ENCODE data around the gene EMILIN3.

EMILIN3 gene

GRCh38 chr20:41391587-41392001 lies 25.0 kb upstream of the EMILIN3 start:
- DNase-seq = no peak

GRCh38 chr20:41390889-41391288 lies 24.3 kb upstream of the EMILIN3 start:
- DNase-seq = no peak

GRCh38 chr20:41387444-41387851 lies 20.8 kb upstream of the EMILIN3 start:
- DNase-seq = no peak

GRCh38 chr20:41386502-41387427 lies 20.1 kb upstream of the EMILIN3 start:
- DNase-seq = no peak

GRCh38 chr20:41382791-41383305 lies 16.2 kb upstream of the EMILIN3 start:
- DNase-seq = no peak

GRCh38 chr20:41380551-41381193 lies 14.1 kb upstream of the EMILIN3 start:
- no peak for DNase-seq

- no peak for DNase-seq
These were observed 12.9 kb upstream of the EMILIN3 start for GRCh38 chr20:41379551-41379950.

- no peak for DNase-seq
These were observed 10.7 kb upstream of the EMILIN3 start for GRCh38 chr20:41377275-41377674.

GRCh38 chr20:41376349-41376748 lies 9.7 kb upstream of the EMILIN3 start:
- DNase-seq = no peak

GRCh38 chr20:41375846-41376245 lies 9.2 kb upstream of the EMILIN3 start:
- no peak for DNase-seq

GRCh38 chr20:41373931-41374920 lies 7.6 kb upstream of the EMILIN3 start:
- no peak for DNase-seq

- no peak for DNase-seq
These were observed 6.7 kb upstream of the EMILIN3 start for GRCh38 chr20:41373251-41373783.

GRCh38 chr20:41371371-41371770 lies 4.8 kb upstream of the EMILIN3 start:
- DNase-seq = no peak

- DNase-seq = no peak
These were observed 3.6 kb upstream of the EMILIN3 start for GRCh38 chr20:41370176-41370575.

- no peak for DNase-seq
These were observed 3.1 kb upstream of the EMILIN3 start for GRCh38 chr20:41369673-41370072.

GRCh38 chr20:41367956-41368355 lies 1.3 kb upstream of the EMILIN3 start:
- no peak for DNase-seq

GRCh38 chr20:41367393-41367695 lies 726 bp upstream of the EMILIN3 start:
- no peak for DNase-seq

- no peak for DNase-seq
These were observed 657 bp downstream of the EMILIN3 start for GRCh38 chr20:41365777-41366545.

- DNase-seq = no peak
These were observed 1.5 kb downstream of the EMILIN3 start for GRCh38 chr20:41364967-41365765.

GRCh38 chr20:41364236-41364855 lies 2.3 kb downstream of the EMILIN3 start:
- DNase-seq = no peak

- no peak for DNase-seq
These were observed 3.0 kb downstream of the EMILIN3 start for GRCh38 chr20:41363601-41364000.

Data from NCI-H2029 treated with DMSO at 0.1 percent for 48 hours (cell line).